Esophagus squamous epithelium (tissue), 4 donors: ENCODE measurements around the gene NHERF2.

Experiments used
- POLR2A ChIP-seq, 4 donors: fragments of 450-650 bp; IDR thresholded peaks; one replicate each; pipeline ENCODE4 v1.6.1; 2017; ENCODE audit warnings: antibody characterized with exemption in 4 of 4, mild to moderate bottlenecking in 4 of 4, moderate library complexity in 3 of 4
- TF ChIP-seq, protein P1 (sequence below), 6 experiments: fragments of 450-650 bp in 4 of 6; fragments of 200-600 bp in 2 of 6; sonication (generic) in 2 of 6; IDR thresholded peaks; one replicate each; pipeline ENCODE4 v1.5.1; 2016 to 2019; ENCODE audit warnings: antibody characterized with exemption in 6 of 6, mild to moderate bottlenecking in 4 of 6, moderate library complexity in 4 of 6

DNA sequence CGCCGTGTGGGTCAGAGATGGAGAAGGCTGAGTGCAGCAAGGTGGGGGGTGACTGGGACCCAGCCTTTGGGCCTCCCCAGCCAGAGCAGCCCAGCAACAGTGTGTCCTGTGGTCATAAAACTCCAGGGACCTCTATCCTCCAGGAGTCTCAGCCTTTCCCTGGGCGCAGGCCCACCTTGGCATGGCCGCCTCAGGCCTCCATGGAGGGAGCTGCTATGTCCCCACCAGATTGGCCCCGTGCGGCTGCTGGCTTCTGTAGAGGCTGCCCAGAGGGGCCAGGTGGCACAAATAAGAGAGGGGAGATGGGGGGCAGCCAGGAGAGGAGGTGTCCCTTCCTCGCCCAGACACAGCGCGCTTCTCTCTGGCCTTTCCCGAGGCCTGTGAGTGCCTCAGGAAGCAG is 39.5 kb upstream of the NHERF2 start:
- no peak for TF ChIP-seq POLR2A (IDR thresholded peaks at IDR 0.05)
- TF ChIP-seq, protein P1, sequence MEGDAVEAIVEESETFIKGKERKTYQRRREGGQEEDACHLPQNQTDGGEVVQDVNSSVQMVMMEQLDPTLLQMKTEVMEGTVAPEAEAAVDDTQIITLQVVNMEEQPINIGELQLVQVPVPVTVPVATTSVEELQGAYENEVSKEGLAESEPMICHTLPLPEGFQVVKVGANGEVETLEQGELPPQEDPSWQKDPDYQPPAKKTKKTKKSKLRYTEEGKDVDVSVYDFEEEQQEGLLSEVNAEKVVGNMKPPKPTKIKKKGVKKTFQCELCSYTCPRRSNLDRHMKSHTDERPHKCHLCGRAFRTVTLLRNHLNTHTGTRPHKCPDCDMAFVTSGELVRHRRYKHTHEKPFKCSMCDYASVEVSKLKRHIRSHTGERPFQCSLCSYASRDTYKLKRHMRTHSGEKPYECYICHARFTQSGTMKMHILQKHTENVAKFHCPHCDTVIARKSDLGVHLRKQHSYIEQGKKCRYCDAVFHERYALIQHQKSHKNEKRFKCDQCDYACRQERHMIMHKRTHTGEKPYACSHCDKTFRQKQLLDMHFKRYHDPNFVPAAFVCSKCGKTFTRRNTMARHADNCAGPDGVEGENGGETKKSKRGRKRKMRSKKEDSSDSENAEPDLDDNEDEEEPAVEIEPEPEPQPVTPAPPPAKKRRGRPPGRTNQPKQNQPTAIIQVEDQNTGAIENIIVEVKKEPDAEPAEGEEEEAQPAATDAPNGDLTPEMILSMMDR (IDR thresholded peaks at IDR 0.05): no peak
